Activated CD4-positive, alpha-beta T cell treated with anti-CD3 and anti-CD28 coated beads, Interleukin-2, amount 50 U/mL, for 48 hours (primary cell): ENCODE data around the gene NID2.

ENCODE experiments used
- DNase-seq, 2 experiments: peaks; one replicate each; pipeline ENCODE4 v3.0.0-alpha.2; 2020

NID2 gene

DNA sequence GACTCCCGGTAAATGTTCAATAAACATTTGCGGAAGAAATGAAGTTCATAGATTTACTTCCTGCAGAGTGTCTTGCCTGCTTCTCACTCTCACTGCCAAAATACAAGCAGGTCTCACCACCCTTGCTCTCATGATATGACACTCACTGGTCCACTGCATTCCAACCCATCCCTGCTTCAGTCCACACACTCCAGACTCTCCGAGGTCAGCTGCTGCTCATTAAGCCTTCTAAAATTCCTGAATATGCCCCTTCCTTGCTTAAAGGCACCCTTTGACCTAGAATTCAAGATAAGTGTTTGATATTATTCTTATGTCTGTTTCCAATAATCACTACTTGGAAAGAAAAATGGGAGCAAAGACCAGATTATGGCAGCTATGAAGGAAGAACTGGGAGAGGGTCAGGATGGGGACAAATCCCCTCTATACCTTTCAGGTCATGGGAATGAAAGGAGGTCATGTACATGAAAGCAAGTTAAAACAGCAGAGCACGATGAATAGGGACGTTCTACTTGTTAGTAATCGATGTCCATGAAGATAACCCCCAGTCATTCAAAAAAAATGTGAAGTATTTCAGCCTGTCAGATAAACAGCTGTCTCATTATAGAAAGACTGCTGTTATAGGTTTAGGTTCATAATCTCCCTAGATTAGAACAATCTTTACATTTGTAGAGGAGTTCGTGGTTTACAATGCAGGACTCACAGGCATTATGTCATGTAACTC lies 10.5 kb upstream of the NID2 start:
- DNase-seq: no peak

- no peak for DNase-seq
Measured at GRCh38 chr14:52078721-52079120, 9.9 kb upstream of the NID2 start.

GRCh38 chr14:52078095-52078531 lies 9.3 kb upstream of the NID2 start:
- DNase-seq: no peak

DNA sequence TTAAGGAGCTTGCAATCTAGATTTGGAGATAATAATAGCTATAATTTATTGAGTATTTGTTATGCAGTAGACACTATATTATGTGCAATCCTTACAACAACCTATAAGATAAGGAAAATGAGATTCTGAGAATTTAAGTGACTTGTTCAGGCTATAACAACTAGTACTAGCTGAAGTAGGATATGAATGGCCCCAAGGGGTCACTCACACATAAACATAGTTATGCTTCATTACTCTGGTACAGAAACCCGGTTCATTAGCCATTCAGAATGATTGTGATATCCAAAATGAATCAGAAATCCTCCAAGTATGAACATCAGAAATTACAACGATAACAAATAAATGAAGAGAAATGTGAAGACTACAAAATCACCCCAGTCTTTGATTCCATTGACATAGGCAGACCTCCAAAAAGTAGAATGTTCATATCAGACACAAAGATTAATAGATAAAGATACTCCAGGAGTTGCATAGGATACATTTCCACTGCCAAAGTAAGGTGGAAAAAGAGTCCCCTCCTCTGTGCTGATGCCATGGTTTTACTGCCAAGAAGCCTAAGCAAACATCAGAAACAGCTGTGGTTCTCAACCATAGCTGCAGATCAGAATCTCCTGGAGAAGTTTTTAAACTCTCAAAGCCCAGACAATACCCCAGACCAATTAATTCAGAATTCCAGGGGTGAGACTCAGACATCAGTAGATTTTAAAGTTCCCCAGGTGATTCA lies 8.6 kb upstream of the NID2 start:
- no peak for DNase-seq

GRCh38 chr14:52076334-52076733 lies 7.5 kb upstream of the NID2 start:
- no peak for DNase-seq

DNA sequence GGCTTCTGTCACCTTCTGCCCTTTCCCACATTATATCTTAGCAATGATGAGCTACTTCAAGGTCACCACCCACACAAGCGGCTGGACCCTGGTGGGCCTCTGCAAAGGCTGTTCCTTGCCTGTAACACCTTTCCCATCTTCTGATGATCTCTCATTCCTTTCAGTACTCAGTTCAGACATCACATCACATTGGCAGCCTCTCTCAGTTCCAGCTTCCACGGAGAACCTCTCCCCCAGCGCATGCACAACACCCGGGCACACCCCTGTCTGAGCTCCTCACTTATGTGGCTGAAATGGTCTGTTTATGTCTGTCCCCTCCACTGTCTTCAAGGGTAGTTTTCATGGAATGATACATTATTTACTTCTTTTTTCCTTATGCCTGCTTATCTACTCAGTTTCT lies 6.5 kb upstream of the NID2 start:
- no peak for DNase-seq

DNA sequence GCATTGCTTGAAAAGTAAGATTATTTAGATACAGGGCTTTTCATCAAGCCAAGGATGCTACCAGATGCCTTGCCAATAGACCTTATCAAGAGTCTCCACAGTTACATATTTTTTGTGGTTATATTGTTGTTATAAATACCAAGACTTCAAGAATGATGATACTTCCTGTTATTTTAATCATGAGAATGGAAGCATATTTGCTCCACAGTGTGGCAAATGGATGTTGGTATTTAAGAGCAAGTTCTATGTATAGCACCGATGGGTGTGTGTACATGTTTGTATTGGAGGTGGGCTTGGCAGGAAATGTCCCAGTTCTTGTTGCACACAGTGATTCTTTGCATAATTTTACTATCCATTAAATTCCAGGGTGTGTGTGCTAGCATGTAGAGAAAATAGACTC lies 4.4 kb upstream of the NID2 start:
- no peak for DNase-seq

DNA sequence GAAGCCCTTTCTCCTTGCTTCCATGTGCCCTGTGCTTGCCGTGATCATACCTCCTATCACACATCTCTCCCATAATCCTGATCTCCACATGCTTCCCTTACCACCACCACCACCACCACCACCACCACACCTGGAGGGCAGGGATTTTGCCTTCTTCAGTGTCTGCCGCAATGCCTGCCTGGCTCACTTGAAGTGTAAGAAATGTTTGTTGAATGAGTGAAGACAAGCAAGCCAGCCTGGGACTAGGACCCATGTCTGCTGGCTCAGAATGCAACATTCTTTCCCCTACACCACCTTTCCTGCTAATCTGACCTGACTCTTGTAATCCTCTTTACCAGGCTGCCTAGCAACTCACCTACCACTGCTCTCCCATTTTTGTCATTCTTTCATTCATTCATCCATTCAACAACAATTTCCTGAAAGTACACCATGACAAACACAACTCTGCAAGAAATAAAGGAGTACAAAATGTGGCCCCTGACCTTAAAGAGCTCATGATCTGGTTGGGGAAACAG lies 3.5 kb upstream of the NID2 start:
- no peak for DNase-seq

- no peak for DNase-seq
Measured at GRCh38 chr14:52071675-52072074, 2.8 kb upstream of the NID2 start.

DNA sequence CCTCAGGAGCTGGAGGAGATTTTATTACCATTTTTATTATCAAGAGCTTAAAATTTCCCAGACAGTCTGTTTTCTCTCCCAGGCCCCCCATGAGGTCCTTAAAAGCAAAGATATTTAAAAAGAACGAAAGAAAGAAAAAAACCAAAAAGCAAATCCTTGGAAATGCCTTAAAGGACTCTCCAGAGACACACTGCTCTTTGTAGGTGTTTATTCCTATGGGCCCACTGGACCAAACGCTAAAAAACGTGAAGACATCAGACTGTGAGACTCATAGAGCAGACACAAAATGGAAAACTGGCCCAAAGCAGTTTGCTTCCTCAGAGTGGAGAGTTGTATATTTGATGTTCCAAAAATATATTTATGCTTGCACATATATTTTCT lies 1.2 kb upstream of the NID2 start:
- DNase-seq: no peak

- DNase-seq: peak; percentile 23 to 26
Measured at GRCh38 chr14:52069307-52070050, 620 bp upstream of the NID2 start.

- peak; percentile 18 to 41 for DNase-seq
Measured at GRCh38 chr14:52067873-52068614, 815 bp downstream of the NID2 start.

DNA sequence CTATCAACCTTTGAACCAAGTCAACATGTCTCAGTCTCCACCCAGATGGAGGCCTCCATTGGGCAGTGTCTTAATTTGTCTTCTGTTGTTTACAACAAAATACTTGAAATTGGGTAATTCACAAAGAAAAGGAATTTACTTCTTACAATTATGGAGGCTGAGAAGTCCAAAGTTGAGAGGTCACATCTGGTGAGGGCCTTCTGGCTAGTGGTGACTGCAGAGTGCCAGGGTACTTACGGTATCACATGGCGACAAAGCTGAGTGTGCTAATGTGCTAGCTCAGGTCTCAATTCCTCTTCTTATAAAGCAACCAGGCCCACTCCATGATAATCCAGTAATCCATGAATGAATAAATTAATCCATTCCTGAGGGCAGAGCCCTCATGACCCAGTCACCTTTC lies 4.7 kb downstream of the NID2 start:
- no peak for DNase-seq

DNA sequence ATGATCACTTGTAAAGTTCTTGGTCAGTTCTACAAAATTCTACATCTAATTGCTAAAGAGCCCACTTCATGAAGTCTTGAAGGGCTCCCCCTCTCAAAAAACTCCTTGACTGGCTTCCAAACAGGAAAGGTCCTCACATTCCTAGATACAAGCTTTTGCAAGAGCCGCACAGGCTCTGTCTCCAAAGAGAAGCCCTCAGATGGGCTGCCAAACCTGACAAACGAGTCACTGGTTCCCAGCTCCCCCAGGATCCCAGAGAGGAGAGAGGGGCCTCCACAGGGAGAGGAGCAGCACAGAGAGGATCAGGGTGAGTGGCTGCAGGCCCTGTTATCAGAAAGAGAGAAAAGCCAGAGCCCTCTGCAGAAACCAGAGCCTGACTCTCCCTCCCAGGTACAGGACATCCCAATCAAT lies 5.8 kb downstream of the NID2 start:
- DNase-seq: no peak

DNA sequence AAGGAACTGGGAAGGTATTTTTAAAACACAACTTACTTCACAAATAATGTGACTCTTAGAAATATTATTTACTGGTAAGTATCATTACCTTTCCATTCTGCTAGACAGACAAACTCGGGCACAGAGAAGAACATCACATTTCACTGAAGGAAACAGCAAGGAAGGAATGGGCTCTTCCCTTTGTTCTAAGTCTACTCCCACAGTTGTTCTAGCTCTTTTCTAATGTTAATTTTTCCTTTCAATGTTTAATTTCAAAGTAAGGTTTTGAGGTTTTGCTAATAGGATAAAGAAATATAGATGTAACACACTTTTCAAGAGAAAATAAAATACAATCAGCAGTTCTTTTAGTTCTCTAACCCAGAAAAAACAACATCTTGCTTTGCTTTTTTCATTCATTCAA lies 7.0 kb downstream of the NID2 start:
- no peak for DNase-seq

DNA sequence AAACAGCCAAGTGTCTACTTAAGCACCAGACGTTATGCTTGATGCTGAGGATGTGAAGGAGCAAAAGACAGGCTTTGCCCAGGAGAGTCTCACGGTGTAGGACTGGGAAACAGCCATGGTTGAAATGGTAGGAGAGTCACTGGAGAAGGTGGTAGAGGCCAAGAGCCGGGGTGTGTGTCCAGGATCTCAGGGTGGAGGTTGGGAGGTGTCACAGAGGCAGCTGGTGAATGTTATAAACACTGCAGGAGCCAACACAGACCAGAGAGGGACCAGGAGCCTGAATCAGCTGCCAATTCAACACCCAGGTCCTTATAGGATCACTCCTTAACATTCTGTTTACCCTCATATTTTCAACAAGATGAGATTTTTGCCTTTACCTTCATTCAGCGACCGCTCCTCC lies 7.5 kb downstream of the NID2 start:
- DNase-seq: no peak

GRCh38 chr14:52060080-52060479 lies 8.8 kb downstream of the NID2 start:
- no peak for DNase-seq

DNA sequence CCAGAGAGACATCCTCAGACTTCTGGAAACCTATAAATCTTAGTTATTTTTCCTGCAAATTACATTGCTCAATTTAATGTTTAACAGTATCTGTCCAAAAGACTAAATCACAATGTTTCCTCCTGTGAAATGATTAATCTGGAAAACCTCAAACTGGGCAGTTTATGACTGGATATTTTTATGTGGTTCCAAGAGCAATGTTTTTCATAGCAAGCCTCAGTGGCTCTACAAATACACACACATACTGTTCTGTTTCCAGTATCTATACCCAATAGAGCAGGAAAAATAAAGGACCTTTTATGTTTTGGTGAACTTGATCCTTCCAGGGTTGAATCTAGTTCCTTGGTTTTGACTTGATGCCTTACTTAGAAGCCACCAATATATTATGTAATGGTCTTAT lies 9.2 kb downstream of the NID2 start:
- DNase-seq: no peak

DNA sequence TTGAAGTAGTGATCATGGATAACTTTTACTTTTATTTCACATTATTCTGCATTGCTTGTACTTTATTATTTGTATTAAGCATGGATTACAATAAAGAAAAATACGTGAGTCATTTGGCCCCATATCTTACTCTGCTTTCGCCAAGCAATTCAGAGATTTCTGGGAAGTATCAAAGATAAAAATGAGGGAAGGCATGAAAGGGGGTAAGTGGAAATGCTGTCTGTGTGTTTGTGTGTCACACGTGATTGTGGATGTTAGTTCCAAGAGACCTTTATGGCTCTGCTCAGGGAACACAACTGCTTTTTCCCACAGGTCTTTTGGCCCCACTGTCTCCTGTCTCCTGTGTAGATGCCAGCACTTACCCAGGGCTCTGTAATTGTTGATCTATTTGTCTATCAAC lies 10.5 kb downstream of the NID2 start:
- DNase-seq: no peak

GRCh38 chr14:52055167-52055566 lies 13.7 kb downstream of the NID2 start:
- DNase-seq: no peak

DNA sequence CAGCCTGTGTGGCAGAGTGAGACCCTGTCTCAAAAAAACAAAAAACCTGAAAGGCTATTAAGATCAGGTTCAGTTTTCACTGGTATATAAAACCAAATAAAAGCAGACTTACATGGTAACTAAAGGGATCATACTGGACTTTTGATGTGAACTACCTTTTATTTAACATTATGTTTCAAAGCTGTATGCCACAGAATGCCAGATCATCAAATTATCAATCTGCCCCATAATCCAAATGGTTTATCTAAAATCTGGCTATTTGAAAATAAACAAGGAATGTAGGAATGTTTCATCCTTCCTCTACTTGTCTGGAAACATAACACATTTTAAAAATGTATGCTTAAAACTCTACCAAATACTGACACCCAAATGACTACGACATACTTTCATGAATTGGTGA lies 14.2 kb downstream of the NID2 start:
- DNase-seq: no peak

DNA sequence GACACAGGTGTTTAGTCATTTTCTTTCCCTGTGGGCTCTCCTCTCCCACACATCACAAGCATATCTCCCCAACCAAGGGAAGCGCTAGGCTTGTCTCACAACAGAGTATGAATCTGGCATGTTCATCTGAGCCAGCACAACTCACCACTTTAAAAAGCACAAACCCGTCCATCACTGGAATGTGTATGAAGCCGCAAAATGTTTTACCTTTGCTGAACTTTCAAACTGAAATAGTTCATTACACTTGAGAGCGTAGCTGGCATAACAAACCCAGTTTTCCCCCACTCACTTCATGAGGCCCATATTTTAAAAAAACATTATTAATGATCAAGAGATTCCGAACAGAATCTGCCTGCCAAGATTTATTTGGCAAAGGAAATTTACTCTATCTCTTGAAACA lies 15.8 kb downstream of the NID2 start:
- DNase-seq: no peak
